GM18861 (cell line): ENCODE measurements around the gene CLEC4E.
"Not testable (repeated sequence)": the region's sequence is repeated elsewhere in the genome, so short reads cannot be mapped to it uniquely, and the experiment has no call there.

Experiments used
- ATAC-seq: cut with Tn5 transposase; IDR thresholded peaks from one replicate; pipeline ENCODE4 v1.9.1; 2021; ENCODE audit not compliant: unreplicated experiment

Gene CLEC4E

DNA sequence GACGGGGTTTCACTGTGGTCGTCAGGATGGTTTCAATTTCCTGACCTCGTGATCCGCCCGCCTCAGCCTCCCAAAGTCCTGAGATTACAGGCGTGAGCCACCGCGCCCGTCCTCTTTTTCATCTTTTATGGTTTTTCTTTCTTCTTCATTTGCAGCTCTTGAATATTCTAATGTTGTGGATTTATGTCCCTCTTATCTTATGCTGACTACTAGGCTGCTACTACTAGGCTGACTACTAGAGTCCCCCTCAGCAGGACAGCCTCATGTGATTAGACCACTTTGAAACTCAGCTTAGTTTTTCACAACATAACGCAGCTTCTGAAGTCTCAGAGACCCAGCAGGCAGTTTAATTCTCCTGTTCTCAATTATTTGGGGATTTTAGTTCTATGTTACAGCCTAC lies 857 bp upstream of the CLEC4E start:
- ATAC-seq = no peak

DNA sequence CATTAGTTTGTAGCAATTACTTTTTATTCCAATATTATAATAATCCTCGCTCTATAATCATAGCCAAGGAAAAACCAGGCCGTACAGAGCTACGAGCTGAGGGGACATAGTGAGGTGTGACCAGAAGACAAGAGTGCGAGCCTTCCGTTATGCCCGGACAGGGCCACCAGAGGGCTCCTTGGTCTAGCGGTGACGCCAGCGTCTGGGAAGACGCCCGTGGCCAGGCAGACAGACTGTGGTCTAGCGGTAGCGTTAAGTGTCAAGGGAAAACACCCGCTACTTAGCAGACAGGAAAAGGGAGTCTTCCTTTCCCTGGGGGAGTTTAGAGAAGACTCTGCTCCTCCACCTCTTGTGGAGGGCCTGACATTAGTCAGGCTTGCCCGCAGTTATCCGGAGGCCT lies 2.9 kb downstream of the CLEC4E start:
- ATAC-seq = not testable (repeated sequence)

DNA sequence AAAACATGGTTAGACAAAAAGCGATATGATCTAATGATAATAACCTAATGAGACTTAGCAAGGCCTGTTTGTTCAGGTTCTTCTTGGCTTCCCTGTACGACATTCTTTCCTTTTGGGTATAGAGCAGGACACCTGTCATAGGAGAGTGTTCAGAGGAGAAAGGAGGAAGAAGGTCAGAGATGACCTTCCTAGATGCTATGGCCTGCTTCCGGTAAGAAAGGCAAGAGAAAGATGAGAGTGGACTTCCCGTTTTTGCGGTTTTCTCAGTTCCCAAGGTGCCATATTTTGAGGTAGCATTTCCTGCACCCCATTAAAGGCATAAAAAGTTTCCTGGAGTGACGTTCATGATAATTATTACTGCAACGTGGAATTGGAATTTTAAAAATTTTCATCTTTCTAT lies 8.7 kb downstream of the CLEC4E start:
- ATAC-seq = no peak

DNA sequence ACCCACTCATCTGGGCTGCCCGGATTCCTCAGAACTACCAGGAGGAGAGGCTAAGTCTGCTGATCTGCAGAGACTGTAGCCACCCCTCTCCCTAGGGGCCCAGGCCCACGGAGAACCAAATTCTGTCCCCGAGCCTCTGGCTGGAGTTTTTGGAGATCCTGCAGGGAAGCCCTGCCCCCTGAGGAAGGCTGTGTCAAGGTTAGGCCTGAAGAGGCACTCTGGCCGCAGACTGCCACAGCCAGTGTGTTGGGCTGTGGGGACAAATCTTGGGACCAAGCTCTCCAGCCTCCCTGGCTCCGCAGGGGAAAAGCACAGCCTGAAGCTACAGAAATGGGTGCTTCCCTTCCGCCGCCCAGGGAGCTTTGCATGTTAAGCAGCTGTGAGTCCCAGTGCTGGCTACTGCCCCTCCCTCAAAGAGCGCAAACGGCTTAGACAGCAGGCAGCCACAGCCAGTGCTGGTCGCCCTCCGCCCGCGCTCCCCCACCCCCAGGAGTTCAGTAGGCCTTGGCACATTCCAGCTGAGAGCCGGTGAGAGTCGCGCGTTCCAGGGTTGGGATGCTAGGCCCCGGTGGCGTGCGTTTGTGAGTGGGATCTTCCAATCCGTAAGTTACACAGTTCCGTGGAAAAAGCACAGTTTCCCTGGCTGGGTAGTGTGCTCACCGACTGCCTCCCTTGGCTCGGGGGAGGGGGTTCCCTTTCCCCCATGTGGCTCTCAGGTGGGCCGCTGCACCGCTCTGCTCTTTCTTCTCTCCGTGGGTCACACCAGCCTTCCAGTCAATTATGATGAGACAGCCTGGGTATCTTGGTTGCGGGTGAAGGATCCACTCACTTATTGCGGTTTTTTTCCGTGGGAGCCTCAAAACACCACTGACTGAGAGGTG lies 13.2 kb downstream of the CLEC4E start:
- ATAC-seq = no peak

DNA sequence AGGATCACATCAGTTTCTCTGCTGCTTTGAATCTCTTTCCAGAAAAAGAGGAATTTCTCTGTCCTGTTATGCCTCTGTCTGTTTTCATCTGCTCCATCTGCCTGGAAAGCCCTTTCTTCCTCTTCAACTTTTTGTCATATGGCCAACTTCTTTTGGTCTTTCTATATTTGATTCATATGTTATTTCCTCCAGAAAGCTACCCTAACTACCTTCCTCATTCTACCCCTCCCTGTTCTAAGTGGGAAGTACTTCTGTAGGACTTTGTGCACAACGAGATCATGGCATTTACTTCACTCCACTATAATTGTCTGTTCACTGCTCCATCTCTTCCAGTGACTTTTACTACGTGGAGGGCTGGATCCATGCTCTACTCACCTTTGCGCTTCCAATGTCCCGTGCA lies 21.5 kb downstream of the CLEC4E start:
- no peak for ATAC-seq

DNA sequence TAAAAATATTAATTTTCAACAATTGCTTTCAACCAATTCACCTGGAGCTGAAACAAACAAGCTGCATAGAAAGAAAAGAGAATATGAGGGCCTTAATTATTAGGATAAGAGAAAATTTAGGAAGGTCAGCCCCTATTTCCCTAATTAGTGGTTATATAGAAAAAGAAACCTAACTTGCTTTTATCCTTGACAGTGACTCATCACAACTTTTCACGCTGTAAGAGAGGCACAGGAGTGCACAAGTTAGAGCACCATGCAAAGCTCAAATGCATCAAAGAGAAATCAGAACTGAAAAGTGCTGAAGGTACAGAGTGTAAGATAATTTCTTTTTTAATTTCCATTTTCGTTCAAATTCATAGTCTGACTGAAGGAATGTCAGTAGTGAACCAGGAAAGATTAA lies 22.7 kb downstream of the CLEC4E start:
- no peak for ATAC-seq

DNA sequence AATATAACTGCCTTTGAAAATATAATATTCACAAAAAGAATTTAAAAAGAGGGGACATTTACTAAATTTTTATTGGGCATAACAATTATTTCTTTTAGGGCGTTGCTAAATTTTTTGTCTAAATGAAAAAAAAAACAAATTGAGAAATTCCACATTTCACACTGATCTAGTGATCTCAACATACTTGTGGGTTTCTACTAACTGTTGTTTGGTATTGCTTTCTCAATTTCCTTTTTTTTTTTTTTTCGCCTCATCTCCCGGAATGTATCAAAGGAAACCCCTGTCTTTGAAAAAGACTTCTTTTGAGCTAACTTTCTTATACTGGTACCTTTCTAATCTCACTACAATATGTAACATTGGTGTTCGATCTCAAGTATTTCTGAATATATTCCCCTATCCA lies 27.4 kb downstream of the CLEC4E start, which contains the start of gene CLEC4D:
CLEC4D (plus strand) TSS at position 248 of the 400 bp plus-strand sequence. CDS start 230 bp downstream, outside the sequence.
- ATAC-seq = no peak

DNA sequence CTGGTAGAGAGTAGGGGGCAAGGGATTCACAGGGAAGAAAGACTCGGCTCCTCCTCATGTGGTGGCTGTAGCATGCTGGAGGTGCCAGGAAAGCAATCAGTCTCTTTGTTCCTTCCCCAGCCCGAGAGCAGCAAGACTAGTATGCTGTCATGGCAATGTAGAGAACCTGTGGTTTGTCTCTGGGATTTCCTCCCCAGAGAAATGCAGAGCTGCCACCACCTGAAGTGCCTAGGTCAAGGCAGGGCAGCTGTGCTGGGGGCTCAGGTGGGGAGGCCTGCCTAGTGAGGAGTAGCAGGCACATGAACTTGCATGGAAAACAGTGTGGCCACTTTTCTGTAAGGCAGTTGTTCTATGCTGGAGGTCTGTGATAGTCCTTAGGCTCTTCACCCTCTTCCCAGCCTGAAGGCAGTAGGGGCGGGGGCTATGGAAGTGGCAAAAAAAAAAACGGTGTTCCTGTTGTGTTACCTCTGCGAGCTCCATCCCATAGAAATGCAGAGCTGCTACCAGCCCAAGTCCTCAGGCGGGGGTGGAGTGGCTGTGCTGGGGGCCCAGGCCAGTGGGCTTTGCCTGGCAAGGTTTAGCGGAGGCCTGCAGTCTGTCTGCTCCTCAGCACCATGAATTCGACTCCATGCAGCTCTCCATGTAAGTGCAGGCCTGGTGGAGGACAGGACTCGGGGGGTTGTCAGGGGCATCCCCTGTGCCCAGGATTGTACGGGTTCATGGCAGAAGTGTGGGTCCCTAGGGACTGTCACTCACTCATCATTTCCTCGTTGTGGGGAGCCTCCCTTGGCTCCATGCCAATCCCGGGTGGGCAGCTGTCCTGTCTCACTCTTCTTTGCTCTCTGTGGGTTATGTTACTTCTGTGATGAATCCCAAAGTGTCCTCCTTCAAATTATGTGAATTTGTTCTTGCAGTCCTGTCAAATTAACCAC lies 31.5 kb downstream of the CLEC4E start:
- peak; percentile 61 for ATAC-seq

DNA sequence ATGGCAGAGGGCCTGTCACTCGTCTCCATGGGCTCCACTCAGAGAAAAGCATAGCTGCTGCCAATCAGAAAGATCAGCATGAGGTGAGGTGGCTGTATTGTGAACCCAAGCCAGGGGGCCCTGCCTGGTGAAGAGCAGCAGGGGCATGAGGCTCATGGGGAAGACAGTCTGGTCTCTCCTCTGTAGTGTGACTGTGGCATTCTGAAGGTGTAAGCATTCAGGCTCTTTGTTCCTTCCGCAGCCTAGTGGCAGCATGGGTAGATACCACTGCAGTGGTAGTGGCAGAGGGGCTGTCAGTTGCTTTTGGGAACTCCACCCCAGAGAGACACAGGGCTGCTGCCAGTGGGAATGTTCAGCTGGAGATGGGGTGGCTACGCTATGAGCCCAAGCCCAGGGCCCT lies 32.5 kb downstream of the CLEC4E start:
- no peak for ATAC-seq

DNA sequence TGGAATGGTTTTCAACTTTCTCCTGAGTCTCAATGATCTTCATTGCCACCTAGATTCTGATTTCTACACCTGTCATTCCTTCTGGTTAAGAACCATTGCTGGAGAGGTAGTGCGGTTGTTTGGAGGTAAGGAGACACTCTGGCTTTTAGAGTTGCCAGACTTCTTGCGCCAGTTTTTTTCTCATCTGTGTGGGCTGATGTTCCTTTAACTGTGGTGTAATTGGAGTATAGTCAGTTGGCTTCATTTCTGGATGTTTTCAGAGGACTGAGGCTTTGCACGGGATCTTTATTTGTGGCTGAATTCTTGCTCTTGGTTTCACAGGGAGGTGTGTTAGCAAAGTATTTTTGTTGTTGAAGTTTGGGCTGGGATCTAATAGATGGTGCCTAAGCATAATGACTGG lies 33.1 kb downstream of the CLEC4E start:
- no peak for ATAC-seq

DNA sequence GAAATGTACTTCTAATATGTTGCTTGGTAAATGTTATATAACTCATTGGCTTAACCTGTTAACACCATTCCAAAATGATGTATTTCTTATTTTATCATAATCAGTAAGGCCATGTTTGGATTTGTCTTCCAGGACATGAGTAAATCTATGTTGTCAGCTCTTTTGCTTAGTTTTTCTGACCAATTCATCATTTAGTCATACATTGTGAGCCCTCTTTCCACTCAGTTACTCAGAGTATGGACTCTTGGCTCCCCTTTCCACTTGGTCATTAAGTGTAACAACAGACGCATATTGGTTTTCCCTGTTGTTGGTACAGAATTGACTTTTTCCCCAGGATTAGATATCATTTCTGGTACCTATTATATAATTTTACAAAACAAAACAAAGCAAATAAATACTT lies 36.4 kb downstream of the CLEC4E start:
- no peak for ATAC-seq

DNA sequence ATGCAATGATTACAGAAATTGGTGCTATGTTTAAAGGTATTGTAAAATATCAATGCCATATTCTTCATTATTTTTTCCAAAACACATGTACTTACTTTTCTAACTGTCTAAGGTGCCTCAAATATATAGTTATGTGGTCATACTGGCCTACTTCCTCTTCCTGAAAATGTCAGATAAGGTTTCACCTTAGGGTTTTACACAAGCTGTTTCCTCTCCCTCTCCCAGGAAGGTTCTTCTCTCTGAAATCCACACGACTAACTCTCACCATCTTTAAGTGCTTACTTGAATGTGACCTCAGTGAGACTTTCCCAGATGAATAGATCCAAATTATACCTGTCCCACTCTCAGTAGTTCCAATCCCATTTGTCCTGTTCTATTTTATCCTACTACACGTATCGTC lies 39.0 kb downstream of the CLEC4E start:
- no peak for ATAC-seq

DNA sequence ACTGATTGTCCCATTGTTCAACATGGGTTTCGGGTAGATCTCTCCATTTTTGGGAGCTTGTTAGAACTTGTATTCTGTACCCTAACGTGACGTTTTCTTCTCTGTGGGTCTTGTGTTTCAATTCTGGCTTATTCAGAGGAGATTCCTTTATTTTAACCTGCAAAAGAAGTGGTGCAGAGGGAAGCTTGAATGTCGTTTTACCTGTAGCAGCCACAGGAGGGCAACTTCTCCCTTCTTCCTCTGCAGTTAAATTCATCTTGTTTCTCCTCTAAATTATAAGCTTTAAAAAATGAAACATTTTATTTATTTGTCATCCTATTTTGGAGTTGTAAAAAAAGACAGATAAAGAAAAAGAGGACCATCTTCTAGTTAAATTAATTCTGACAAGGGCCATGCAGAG lies 41.1 kb downstream of the CLEC4E start:
- no peak for ATAC-seq

DNA sequence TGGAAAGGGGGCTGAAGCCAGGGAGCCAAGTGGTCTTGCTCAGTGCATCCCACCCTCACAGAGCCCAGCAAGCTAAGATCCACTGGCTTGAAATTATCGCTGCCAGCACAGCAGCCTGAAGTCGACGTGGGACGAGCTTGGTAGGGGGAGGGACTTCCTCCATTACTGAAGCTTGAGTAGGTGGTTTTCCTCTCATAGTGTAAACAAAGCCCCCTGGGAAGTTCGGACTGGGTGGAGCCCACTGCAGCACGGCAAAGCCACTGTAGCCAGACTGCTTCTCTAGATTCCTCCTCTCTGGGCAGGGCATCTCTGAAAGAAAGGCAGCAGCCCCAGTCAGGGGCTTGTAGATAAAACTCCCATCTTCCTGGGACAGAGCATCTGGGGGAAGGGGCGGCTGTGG lies 44.6 kb downstream of the CLEC4E start:
- ATAC-seq = not testable (repeated sequence)

DNA sequence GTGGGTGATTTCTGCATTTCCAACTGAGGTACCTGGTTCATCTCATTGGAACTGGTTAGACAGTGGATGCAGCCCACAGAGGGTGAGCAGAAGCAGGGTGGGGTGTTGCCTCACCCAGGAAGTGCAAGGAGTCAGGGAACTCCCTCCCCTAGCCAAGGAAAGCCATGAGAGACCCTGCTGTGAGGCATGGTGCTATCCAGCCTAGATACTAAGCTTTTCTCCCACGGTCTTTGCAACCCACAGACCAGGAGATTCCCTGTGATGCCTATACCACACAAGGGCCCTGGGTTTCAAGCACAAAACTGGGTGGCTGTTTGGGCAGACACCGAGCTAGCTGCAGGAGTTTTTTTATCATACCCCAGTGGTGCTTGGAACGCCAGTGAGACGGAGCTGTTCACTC lies 45.0 kb downstream of the CLEC4E start:
- ATAC-seq = not testable (repeated sequence)

DNA sequence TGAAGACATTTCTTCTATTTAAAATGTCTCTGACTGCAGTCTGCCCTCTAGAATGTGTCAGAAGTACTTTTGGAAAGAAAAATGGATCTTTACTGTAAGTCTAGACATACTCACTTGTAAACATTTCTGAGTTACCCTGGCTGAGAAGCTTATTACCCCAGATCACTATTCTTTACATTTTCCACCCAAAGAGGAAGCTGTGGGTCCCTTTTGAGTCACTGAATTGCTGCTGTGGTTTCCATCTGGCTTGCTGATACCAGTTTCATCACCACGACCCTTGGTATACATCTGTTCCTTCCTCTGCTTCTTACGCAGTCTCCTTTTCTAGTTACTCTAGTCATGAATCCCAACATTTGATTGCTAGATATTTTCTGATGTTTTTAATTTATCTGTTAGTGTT lies 47.6 kb downstream of the CLEC4E start:
- peak; percentile 94 for ATAC-seq

DNA sequence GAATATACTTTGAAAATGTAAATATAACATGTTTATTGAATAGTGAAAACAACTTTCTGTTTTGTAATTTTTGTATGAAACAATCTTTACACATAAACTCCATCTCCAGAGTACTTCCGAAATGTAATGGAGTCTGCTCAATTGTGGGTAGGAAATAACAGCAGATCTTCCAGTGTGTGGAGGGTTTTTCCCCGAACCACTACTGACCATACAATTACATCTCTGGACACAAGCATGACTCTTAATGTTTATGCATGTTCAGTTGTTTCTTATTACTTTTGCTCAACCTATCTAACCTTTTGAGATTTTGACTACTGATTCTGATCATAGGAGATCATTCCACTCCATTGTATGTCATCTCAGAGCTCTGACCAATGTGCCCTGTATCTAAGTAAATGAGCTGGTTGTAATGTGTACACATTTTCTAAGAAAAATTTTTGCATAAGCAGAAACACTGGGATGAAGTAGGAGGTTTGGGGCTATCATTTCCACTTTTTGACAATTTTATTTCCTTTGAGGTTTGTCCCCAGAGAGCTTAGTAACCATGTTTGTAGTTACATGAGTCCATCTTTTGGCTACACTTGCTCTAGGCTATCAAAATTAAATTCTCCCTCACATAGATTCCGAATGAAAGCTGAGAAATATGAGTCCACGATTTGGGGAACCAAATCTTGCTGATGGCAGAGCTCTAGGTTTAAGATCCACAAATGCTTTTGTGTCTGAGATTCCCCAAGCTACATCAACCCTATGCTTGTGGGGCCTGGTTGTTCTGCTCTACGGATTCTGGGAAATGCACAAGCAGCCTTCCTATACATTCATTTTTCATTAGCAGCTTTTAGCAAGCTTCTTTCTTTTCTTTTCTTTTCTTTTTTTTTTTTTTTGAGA lies 48.8 kb downstream of the CLEC4E start:
- no peak for ATAC-seq
